GM19193 (cell line): ENCODE results near the gene NKG7.

Experiments used
- POLR2A ChIP-seq: IDR thresholded peaks from 4 replicates; pipeline ENCODE4 v1.6.1; 2011; ENCODE audit not compliant: insufficient read depth, insufficient read length; ENCODE audit errors: extremely low read depth

The NKG7 gene

GRCh38 chr19:51372649-51373504 is at the start of gene NKG7:
Gene NKG7 (minus strand): TSS chr19:51372654. CDS start chr19:51372535, 119 bp downstream.
- TF ChIP-seq POLR2A = no peak

- TF ChIP-seq POLR2A = no peak
Observed at GRCh38 chr19:51422053-51422448, 49.6 kb upstream of the NKG7 start.

GRCh38 chr19:51421229-51422052 is 49.0 kb upstream of the NKG7 start:
- TF ChIP-seq POLR2A = no peak

GRCh38 chr19:51418707-51419106 is 46.3 kb upstream of the NKG7 start:
- TF ChIP-seq POLR2A = no peak

- TF ChIP-seq POLR2A = no peak
Observed at GRCh38 chr19:51417810-51418157, 45.3 kb upstream of the NKG7 start.

GRCh38 chr19:51417107-51417809 is 44.8 kb upstream of the NKG7 start, which contains the start of gene SIGLEC10:
Gene SIGLEC10 (minus strand): TSS chr19:51417642. CDS start chr19:51417581, 61 bp downstream.
- TF ChIP-seq POLR2A = peak; percentile 57

- TF ChIP-seq POLR2A = no peak
Observed at GRCh38 chr19:51415187-51415586, 42.7 kb upstream of the NKG7 start.

- TF ChIP-seq POLR2A = no peak
Observed at GRCh38 chr19:51410950-51411748, 38.7 kb upstream of the NKG7 start.

GRCh38 chr19:51407511-51408131 is 35.2 kb upstream of the NKG7 start:
- TF ChIP-seq POLR2A = no peak

GRCh38 chr19:51402117-51402516 is 29.7 kb upstream of the NKG7 start:
- no peak for TF ChIP-seq POLR2A

- TF ChIP-seq POLR2A = no peak
Observed at GRCh38 chr19:51399231-51399630, 26.8 kb upstream of the NKG7 start.

- no peak for TF ChIP-seq POLR2A
Observed at GRCh38 chr19:51398096-51398704, 25.7 kb upstream of the NKG7 start.

- no peak for TF ChIP-seq POLR2A
Observed at GRCh38 chr19:51396175-51396574, 23.7 kb upstream of the NKG7 start.
